GM19099 (cell line): ENCODE data around the gene CHIT1.

Experiments
- POLR2A ChIP-seq: IDR thresholded peaks from 3 replicates; pipeline ENCODE4 v1.6.1; 2011; ENCODE audit warnings: low read depth; ENCODE audit not compliant: insufficient read length; ENCODE audit errors: extremely low read depth

Gene CHIT1

DNA sequence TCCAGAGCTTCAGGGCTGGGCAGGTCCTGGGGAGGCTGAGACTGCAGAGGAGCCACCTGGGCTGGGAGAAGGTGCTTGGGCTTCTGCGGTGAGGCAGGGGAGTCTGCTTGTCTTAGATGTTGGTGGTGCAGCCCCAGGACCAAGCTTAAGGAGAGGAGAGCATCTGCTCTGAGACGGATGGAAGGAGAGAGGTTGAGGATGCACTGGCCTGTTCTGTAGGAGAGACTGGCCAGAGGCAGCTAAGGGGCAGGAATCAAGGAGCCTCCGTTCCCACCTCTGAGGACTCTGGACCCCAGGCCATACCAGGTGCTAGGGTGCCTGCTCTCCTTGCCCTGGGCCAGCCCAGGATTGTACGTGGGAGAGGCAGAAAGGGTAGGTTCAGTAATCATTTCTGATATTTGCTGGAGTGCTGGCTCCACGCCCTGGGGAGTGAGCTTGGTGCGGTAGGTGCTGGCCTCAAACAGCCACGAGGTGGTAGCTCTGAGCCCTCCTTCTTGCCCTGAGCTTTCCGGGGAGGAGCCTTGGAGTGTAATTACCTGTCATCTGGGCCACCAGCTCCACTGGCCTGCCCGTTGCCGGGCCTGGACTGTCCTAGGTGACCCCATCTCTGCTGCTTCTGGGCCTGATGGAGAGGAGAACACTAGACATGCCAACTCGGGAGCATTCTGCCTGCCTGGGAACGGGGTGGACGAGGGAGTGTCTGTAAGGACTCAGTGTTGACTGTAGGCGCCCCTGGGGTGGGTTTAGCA, 63.1 kb downstream of the CHIT1 start:
- TF ChIP-seq POLR2A: no peak
